ENCODE measurements around the gene PACS2.
"Not testable (repeated sequence)": the region's sequence is repeated elsewhere in the genome, so short reads cannot be mapped to it uniquely, and the experiment has no call there.

The PACS2 gene

GRCh38 chr14:105287249-105288102, 27.1 kb upstream of the PACS2 start:
- DNase-seq (ENCODE audit: extremely low spot score, insufficient read length, low read depth) (no peak), FAIRE-seq (no peak)

GRCh38 chr14:105288936-105289335, 25.6 kb upstream of the PACS2 start:
- not testable (repeated sequence) for DNase-seq (ENCODE audit: extremely low spot score, insufficient read length, low read depth); FAIRE-seq

GRCh38 chr14:105290621-105291346, 23.8 kb upstream of the PACS2 start:
- DNase-seq (ENCODE audit: extremely low spot score, insufficient read length, low read depth) (no peak), FAIRE-seq (no peak)

GRCh38 chr14:105292826-105293711, 21.5 kb upstream of the PACS2 start:
- FAIRE-seq = peak; percentile 5
- no peak for DNase-seq (ENCODE audit: extremely low spot score, insufficient read length, low read depth)

- no peak for DNase-seq (ENCODE audit: extremely low spot score, insufficient read length, low read depth)
- FAIRE-seq = no peak
Measured at GRCh38 chr14:105294142-105294597, 20.4 kb upstream of the PACS2 start.

- not testable (repeated sequence) for FAIRE-seq; DNase-seq (ENCODE audit: extremely low spot score, insufficient read length, low read depth)
Measured at GRCh38 chr14:105297311-105297710, 17.2 kb upstream of the PACS2 start.

GRCh38 chr14:105299654-105300541, 14.7 kb upstream of the PACS2 start:
- FAIRE-seq (peak; percentile 79), DNase-seq (ENCODE audit: extremely low spot score, insufficient read length, low read depth) (no peak)

- peak; percentile 84 for DNase-seq (ENCODE audit: extremely low spot score, insufficient read length, low read depth)
- FAIRE-seq = no peak
Measured at GRCh38 chr14:105300542-105301102, 13.9 kb upstream of the PACS2 start, which contains the start of gene BRF1. Gene BRF1 (minus strand): TSS chr14:105301001. CDS start chr14:105300629, 372 bp downstream.

- DNase-seq (ENCODE audit: extremely low spot score, insufficient read length, low read depth) (peak; percentile 98), FAIRE-seq (peak; percentile 97)
Measured at GRCh38 chr14:105301103-105301914, 13.2 kb upstream of the PACS2 start.

- FAIRE-seq; DNase-seq (ENCODE audit: extremely low spot score, insufficient read length, low read depth): not testable (repeated sequence)
Measured at GRCh38 chr14:105301915-105302249, 12.7 kb upstream of the PACS2 start.

GRCh38 chr14:105303949-105304348, 10.6 kb upstream of the PACS2 start:
- DNase-seq (ENCODE audit: extremely low spot score, insufficient read length, low read depth) (no peak), FAIRE-seq (no peak)

GRCh38 chr14:105304565-105304964, 10.0 kb upstream of the PACS2 start:
- DNase-seq (ENCODE audit: extremely low spot score, insufficient read length, low read depth) (no peak), FAIRE-seq (no peak)

GRCh38 chr14:105305345-105305744, 9.2 kb upstream of the PACS2 start:
- FAIRE-seq (no peak), DNase-seq (ENCODE audit: extremely low spot score, insufficient read length, low read depth) (no peak)

- DNase-seq (ENCODE audit: extremely low spot score, insufficient read length, low read depth) (no peak), FAIRE-seq (no peak)
Measured at GRCh38 chr14:105305791-105306190, 8.8 kb upstream of the PACS2 start.

GRCh38 chr14:105307052-105307727, 7.4 kb upstream of the PACS2 start:
- FAIRE-seq = no peak
- DNase-seq (ENCODE audit: extremely low spot score, insufficient read length, low read depth) = no peak

GRCh38 chr14:105309371-105309770, 5.2 kb upstream of the PACS2 start:
- FAIRE-seq (no peak), DNase-seq (ENCODE audit: extremely low spot score, insufficient read length, low read depth) (no peak)

- no peak for DNase-seq (ENCODE audit: extremely low spot score, insufficient read length, low read depth)
- no peak for FAIRE-seq
Measured at GRCh38 chr14:105311838-105312237, 2.7 kb upstream of the PACS2 start.

Measured in GM18507 (cell line).